Thyroid gland (tissue), 4 donors: ENCODE results near the gene CLCN3. TPM values are rescaled to one million over a fixed set of nuclear protein-coding genes. Genes with fewer than 3 reads are reported as not detected.

Experiments used
- DNase-seq, 2 donors: peaks; one replicate each; pipeline ENCODE4 v3.0.0-alpha.2; 2019
- H3K27ac ChIP-seq, 3 donors: fragments of 200-600 bp; sonication (generic); 1 replicate in 2 of 3; 2 replicates in 1 of 3; pipeline ENCODE4 v1.5.1; 2016 to 2019; ENCODE audit warnings: mild to moderate bottlenecking in 1 of 3, moderate library complexity in 1 of 3
- H3K27me3 ChIP-seq: fragments of 200-600 bp; sonication (generic); one replicate; pipeline ENCODE4 v1.5.1; 2019
- H3K36me3 ChIP-seq, 2 donors: fragments of 200-600 bp; sonication (generic); one replicate each; pipeline ENCODE4 v1.5.1; 2016 to 2019
- H3K4me1 ChIP-seq, 2 donors: fragments of 200-600 bp; sonication (generic); one replicate each; pipeline ENCODE4 v1.5.1; 2017 to 2019
- H3K4me3 ChIP-seq, 3 donors: fragments of 200-600 bp; sonication (generic); replicated peaks in 1 of 3; 1 replicate in 2 of 3; 2 replicates in 1 of 3; pipeline ENCODE4 v1.5.1; 2016; ENCODE audit warnings: mild to moderate bottlenecking in 1 of 3
- H3K9me3 ChIP-seq: fragments of 200-600 bp; sonication (generic); one replicate; pipeline ENCODE4 v1.5.1; 2017
- CTCF ChIP-seq, 6 experiments: fragments of 200-600 bp in 3 of 6; fragments of 450-650 bp in 3 of 6; sonication (generic) in 3 of 6; IDR thresholded peaks; one replicate each; pipeline ENCODE4 v1.5.1; 2016 to 2019; ENCODE audit warnings: antibody characterized with exemption in 6 of 6, mild to moderate bottlenecking in 2 of 6, inconsistent platforms in 1 of 6, moderate library complexity in 1 of 6
- POLR2A ChIP-seq, 2 donors: fragments of 450-650 bp; IDR thresholded peaks; one replicate each; pipeline ENCODE4 v1.6.1; 2017; ENCODE audit warnings: antibody characterized with exemption in 2 of 2, mild to moderate bottlenecking in 2 of 2, moderate library complexity in 1 of 2
- WGBS, 2 donors: methylation state at CpG; one replicate each; pipeline ENCODE4 v1.1.5; 2017; 5-methylcytosine and 5-hydroxymethylcytosine counted together
- intact Hi-C: fragments of 100-400 bp; cut with DNase I; formaldehyde crosslinking; loops from one replicate; pipeline ENCODE4 v1.15.1; 2023
- total RNA-seq, 4 donors: library from RNA; depleted of rRNA; stranded (reverse); fragments of >200 nt; gene quantifications; one replicate each; pipeline ENCODE4 v1.2.3, GENCODE V29; 2016

Gene CLCN3
- total RNA-seq, 4 donors from 2014 or later, result 43.3 to 72.4 (median 53.5) TPM

GRCh38 chr4:169626331-169627282 lies 6.2 kb downstream of the CLCN3 start:
- no peaks in the 10 kb centered on the region for H3K27me3 ChIP-seq
- no peak for TF ChIP-seq POLR2A (IDR thresholded peaks at IDR 0.05)
- TF ChIP-seq CTCF (IDR thresholded peaks at IDR 0.05), result no peak
- H3K4me1 ChIP-seq, result peaks cover 9 to 12% of the 10 kb centered on the region in 2 donors
- intact Hi-C loops, result no loop called here
- WGBS, 2 donors, result 96 to 97% methylated on average over 6 of the region's 6 CpGs
- H3K9me3 ChIP-seq, result no peaks in the 10 kb centered on the region
- no peak overlapping the region for H3K4me3 ChIP-seq
- no peak for DNase-seq
- H3K36me3 ChIP-seq, result no peaks in the 10 kb centered on the region
- no peak overlapping the region for H3K27ac ChIP-seq

- intact Hi-C loops, result no loop called here
- H3K4me1 ChIP-seq, result peaks cover 3 to 7% of the 10 kb centered on the region in 2 donors
- H3K27me3 ChIP-seq, result no peaks in the 10 kb centered on the region
- H3K36me3 ChIP-seq, result no peaks in the 10 kb centered on the region
- no peaks in the 10 kb centered on the region for H3K9me3 ChIP-seq
- H3K4me3 ChIP-seq, result no peak overlapping the region
- no peak overlapping the region for H3K27ac ChIP-seq
- TF ChIP-seq CTCF (IDR thresholded peaks at IDR 0.05), result no peak
- no peak for TF ChIP-seq POLR2A (IDR thresholded peaks at IDR 0.05)
- 96% methylated on average over 1 of the region's 1 CpG for WGBS, 2 donors
- DNase-seq, result no peak
Measured at GRCh38 chr4:169627307-169627706, 6.9 kb downstream of the CLCN3 start.

- H3K27me3 ChIP-seq, result no peaks in the 10 kb centered on the region
- TF ChIP-seq POLR2A (IDR thresholded peaks at IDR 0.05), result no peak
- TF ChIP-seq CTCF (IDR thresholded peaks at IDR 0.05), result no peak
- no peak for DNase-seq
- H3K4me3 ChIP-seq, result no peak overlapping the region
- no peaks in the 10 kb centered on the region for H3K36me3 ChIP-seq
- no peaks in the 10 kb centered on the region for H3K9me3 ChIP-seq
- H3K27ac ChIP-seq, result no peak overlapping the region
- intact Hi-C loops, result no loop called here
- WGBS, 2 donors, result 90 to 92% methylated on average over 2 of the region's 2 CpGs
- H3K4me1 ChIP-seq, result no peaks in the 10 kb centered on the region
Measured at GRCh38 chr4:169628579-169628978, 8.2 kb downstream of the CLCN3 start.

GRCh38 chr4:169630069-169630468 lies 9.7 kb downstream of the CLCN3 start:
- Histone ChIP-seq H3K36me3 (no peaks in the 10 kb centered on the region), H3K4me1 (peaks cover 0 to 12% of the 10 kb centered on the region in 2 donors), H3K27ac (no peak overlapping the region), H3K4me3 (no peak overlapping the region), H3K9me3 (no peaks in the 10 kb centered on the region), H3K27me3 (no peaks in the 10 kb centered on the region)
- no peak for DNase-seq
- 95 to 96% methylated on average over 3 of the region's 3 CpGs for WGBS, 2 donors
- TF ChIP-seq CTCF (IDR thresholded peaks at IDR 0.05) (no peak), POLR2A (IDR thresholded peaks at IDR 0.05) (no peak)
- intact Hi-C loops, result no loop called here

- Histone ChIP-seq H3K4me3 (no peak overlapping the region), H3K9me3 (no peaks in the 10 kb centered on the region), H3K27me3 (no peaks in the 10 kb centered on the region), H3K27ac (no peak overlapping the region), H3K36me3 (no peaks in the 10 kb centered on the region), H3K4me1 (peaks cover 0 to 13% of the 10 kb centered on the region in 2 donors)
- no peak for DNase-seq
- no peak for TF ChIP-seq CTCF (IDR thresholded peaks at IDR 0.05)
- no peak for TF ChIP-seq POLR2A (IDR thresholded peaks at IDR 0.05)
- WGBS, 2 donors, result 95 to 96% methylated on average over 11 of the region's 11 CpGs
- intact Hi-C loops, result no loop called here
Measured at GRCh38 chr4:169632896-169633295, 12.5 kb downstream of the CLCN3 start.
